ENCODE data around the gene RPL12.

The RPL12 gene

DNA sequence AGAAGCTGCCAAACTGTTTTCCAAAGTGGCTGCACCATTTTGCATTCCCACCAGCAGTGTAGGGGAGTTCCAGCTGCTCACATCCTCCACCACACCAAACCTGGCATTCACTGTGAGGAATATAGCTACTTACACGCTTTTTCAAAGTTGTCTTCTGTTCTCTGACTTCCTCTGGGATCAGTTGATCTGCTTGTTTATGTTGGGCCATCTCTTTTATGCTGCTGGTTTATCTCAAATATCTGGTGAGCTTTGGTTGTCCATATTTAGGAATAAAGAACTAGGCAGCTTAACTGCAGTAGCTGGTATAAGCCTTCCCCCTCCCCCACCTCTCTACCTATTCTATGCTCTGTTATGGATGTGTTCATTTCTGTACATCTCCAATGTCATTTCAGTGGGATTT lies 35.5 kb downstream of the RPL12 start:
- Histone ChIP-seq H3K9ac (ENCODE audit: low read length) (no peak overlapping the region), H3K4me3 (ENCODE audit: low read length) (no peak overlapping the region), H3K36me3 (ENCODE audit: control insufficient read depth, insufficient read depth, low read length, severe bottlenecking) (no peaks in the 10 kb centered on the region), H3K4me1 (ENCODE audit: control insufficient read depth, insufficient read depth, low read length) (no peaks in the 10 kb centered on the region), H3K27me3 (replicated peaks; ENCODE audit: control insufficient read depth, insufficient read depth, low read length) (peaks cover 37% of the 10 kb centered on the region), H3K9me3 (ENCODE audit: control insufficient read depth, low read length) (no peaks in the 10 kb centered on the region)
- no peak for DNase-seq (ENCODE audit: low read depth)

DNA sequence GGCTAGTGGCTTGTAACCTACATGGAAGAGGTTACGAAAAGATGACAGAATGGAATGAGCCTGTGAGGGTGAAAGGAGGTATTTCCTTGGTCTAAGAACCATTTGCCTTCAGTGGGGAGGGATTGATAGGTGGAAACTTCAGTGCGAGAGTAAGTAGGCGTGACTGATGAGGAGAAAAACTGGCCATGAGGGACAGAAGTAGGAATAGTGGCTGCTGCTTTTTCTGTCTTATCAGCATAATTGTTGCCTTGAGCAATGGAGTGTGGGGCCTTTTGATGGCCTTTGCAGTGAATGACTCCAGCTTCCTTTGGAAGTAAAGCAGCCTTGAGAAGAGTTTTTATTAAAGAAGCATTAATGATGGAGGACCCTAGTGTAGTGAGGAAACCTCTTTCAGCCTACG lies 36.1 kb downstream of the RPL12 start:
- no peaks in the 10 kb centered on the region for H3K36me3 ChIP-seq (ENCODE audit: control insufficient read depth, insufficient read depth, low read length, severe bottlenecking)
- DNase-seq (ENCODE audit: low read depth): no peak
- no peaks in the 10 kb centered on the region for H3K4me1 ChIP-seq (ENCODE audit: control insufficient read depth, insufficient read depth, low read length)
- H3K9me3 ChIP-seq (ENCODE audit: control insufficient read depth, low read length): no peaks in the 10 kb centered on the region
- H3K9ac ChIP-seq (ENCODE audit: low read length): no peak overlapping the region
- H3K4me3 ChIP-seq (ENCODE audit: low read length): no peak overlapping the region
- H3K27me3 ChIP-seq (replicated peaks; ENCODE audit: control insufficient read depth, insufficient read depth, low read length): peaks cover 40% of the 10 kb centered on the region

DNA sequence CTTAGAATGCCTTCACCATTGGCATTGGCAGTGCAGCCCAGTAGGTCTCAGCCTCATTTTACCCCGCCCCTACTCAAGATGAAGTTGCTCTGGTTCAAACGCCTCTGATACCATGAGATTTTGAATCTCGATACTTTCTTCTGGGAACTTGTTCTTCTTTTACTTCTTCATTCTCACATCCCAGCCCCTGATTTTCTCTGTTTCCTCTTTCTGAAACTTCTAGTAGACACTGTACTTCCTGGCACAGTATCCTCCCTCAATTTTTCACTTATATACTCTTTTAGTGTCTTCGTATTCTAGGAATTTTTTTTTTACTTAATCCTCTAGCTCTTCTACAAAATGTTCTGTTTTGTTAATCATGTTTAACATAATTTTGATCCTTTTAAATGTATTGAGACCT lies 40.1 kb downstream of the RPL12 start:
- Histone ChIP-seq H3K9ac (ENCODE audit: low read length) (no peak overlapping the region), H3K36me3 (ENCODE audit: control insufficient read depth, insufficient read depth, low read length, severe bottlenecking) (no peaks in the 10 kb centered on the region), H3K9me3 (ENCODE audit: control insufficient read depth, low read length) (no peaks in the 10 kb centered on the region), H3K4me1 (ENCODE audit: control insufficient read depth, insufficient read depth, low read length) (no peaks in the 10 kb centered on the region), H3K4me3 (ENCODE audit: low read length) (no peak overlapping the region), H3K27me3 (replicated peaks; ENCODE audit: control insufficient read depth, insufficient read depth, low read length) (peaks cover 30% of the 10 kb centered on the region)
- no peak for DNase-seq (ENCODE audit: low read depth)

DNA sequence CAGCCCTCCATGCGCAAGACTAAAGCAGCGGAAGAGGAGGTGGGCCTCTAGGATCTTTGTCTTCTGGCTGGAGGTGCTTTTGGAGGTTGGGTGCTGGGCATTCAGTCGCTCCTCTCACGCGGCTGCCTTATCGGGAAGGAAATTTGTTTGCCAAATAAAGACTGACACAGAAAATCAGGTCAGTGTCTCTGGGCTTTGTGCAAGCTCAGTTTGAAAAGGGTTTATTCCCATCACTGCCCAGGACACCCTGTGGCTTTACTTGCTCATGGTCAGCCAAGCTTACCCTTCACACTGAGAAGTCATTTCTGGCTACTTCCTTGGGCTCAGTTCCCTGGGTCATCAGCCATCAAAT lies 43.7 kb downstream of the RPL12 start:
- H3K27me3 ChIP-seq (replicated peaks; ENCODE audit: control insufficient read depth, insufficient read depth, low read length): peaks cover 51% of the 10 kb centered on the region
- no peaks in the 10 kb centered on the region for H3K4me1 ChIP-seq (ENCODE audit: control insufficient read depth, insufficient read depth, low read length)
- no peaks in the 10 kb centered on the region for H3K36me3 ChIP-seq (ENCODE audit: control insufficient read depth, insufficient read depth, low read length, severe bottlenecking)
- H3K9me3 ChIP-seq (ENCODE audit: control insufficient read depth, low read length): no peaks in the 10 kb centered on the region
- no peak overlapping the region for H3K9ac ChIP-seq (ENCODE audit: low read length)
- H3K4me3 ChIP-seq (ENCODE audit: low read length): no peak overlapping the region
- DNase-seq (ENCODE audit: low read depth): no peak

DNA sequence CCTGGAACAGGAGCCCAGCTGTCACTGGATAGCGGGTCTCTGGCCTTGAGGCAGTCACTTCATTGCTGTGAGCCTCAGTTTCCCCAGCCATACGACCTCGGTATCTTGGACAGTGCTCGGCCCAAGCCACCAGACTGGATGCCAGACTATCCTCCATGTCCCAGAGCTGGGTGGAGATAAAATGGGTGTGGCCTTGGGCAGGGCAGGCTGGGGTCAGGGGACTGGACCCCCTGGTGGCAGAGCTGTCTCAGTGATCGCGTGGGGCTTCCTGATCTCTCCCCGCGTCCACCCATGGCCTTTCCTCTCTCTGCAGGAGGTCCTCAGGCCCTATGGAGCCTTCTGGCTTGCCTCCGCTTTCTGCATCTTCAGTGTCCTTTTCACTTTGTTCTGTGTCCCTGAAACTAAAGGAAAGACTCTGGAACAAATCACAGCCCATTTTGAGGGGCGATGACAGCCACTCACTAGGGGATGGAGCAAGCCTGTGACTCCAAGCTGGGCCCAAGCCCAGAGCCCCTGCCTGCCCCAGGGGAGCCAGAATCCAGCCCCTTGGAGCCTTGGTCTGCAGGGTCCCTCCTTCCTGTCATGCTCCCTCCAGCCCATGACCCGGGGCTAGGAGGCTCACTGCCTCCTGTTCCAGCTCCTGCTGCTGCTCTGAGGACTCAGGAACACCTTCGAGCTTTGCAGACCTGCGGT lies 44.3 kb downstream of the RPL12 start:
- peaks cover 56% of the 10 kb centered on the region for H3K27me3 ChIP-seq (replicated peaks; ENCODE audit: control insufficient read depth, insufficient read depth, low read length)
- no peaks in the 10 kb centered on the region for H3K9me3 ChIP-seq (ENCODE audit: control insufficient read depth, low read length)
- no peaks in the 10 kb centered on the region for H3K4me1 ChIP-seq (ENCODE audit: control insufficient read depth, insufficient read depth, low read length)
- no peak for DNase-seq (ENCODE audit: low read depth)
- H3K4me3 ChIP-seq (ENCODE audit: low read length): no peak overlapping the region
- no peaks in the 10 kb centered on the region for H3K36me3 ChIP-seq (ENCODE audit: control insufficient read depth, insufficient read depth, low read length, severe bottlenecking)
- H3K9ac ChIP-seq (ENCODE audit: low read length): no peak overlapping the region

DNA sequence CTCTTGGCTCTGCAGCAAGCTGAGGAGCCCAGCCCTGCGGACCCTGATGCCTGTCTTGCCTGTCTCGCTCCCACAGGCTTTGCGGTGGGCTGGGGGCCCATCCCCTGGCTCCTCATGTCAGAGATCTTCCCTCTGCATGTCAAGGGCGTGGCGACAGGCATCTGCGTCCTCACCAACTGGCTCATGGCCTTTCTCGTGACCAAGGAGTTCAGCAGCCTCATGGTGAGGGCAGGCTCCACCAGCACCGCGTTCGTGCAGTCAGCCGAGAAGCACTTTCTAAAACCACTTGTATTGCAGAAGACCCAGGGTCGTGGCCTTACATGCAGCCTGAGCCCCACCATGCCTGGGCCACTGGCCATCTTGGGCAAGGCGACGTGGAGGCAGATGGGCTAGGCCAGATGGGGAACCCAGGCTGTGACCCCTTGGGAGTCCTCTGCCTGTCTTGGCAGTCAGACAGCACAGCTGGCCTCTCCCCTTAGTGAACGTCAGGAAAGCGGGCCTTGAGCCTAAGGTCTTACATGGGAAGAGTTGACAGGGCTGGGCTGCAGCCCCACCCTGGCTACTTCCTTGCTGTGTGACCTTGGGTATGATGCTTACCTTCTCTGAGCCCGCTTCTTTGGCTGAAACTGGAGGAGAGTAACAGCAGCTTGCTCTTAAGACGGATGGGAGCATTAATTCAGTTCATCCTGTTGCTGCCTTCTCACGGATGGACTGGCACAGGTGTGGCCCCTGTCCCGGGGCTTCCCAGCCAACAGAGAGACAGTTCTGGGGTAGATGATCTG lies 45.7 kb downstream of the RPL12 start:
- H3K9me3 ChIP-seq (ENCODE audit: control insufficient read depth, low read length): no peaks in the 10 kb centered on the region

DNA sequence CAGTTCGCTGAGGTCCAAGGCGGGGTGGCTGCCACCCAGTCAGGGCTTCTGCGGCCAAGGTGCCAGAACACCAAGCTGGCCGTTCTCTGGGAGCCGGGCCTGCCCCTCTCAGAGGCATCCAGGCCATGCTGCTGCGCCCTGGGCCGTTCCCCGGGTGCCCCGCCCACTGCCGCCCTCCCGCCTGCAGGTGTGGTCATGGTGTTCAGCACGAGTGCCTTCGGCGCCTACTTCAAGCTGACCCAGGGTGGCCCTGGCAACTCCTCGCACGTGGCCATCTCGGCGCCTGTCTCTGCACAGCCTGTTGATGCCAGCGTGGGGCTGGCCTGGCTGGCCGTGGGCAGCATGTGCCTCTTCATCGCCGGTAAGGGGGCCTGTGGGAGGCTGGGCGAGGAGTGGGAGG lies 46.6 kb downstream of the RPL12 start:
- Histone ChIP-seq H3K27me3 (replicated peaks; ENCODE audit: control insufficient read depth, insufficient read depth, low read length) (peaks cover 64% of the 10 kb centered on the region), H3K9ac (ENCODE audit: low read length) (no peak overlapping the region), H3K36me3 (ENCODE audit: control insufficient read depth, insufficient read depth, low read length, severe bottlenecking) (no peaks in the 10 kb centered on the region), H3K4me3 (ENCODE audit: low read length) (no peak overlapping the region), H3K9me3 (ENCODE audit: control insufficient read depth, low read length) (no peaks in the 10 kb centered on the region), H3K4me1 (ENCODE audit: control insufficient read depth, insufficient read depth, low read length) (no peaks in the 10 kb centered on the region)
- DNase-seq (ENCODE audit: low read depth): no peak

More for the DNA sequence above, 45.7 kb downstream of the RPL12 start:
- Histone ChIP-seq H3K4me3 (ENCODE audit: low read length) (no peak overlapping the region), H3K4me1 (ENCODE audit: control insufficient read depth, insufficient read depth, low read length) (no peaks in the 10 kb centered on the region), H3K9ac (ENCODE audit: low read length) (no peak overlapping the region), H3K27me3 (replicated peaks; ENCODE audit: control insufficient read depth, insufficient read depth, low read length) (peaks cover 58% of the 10 kb centered on the region), H3K36me3 (ENCODE audit: control insufficient read depth, insufficient read depth, low read length, severe bottlenecking) (no peaks in the 10 kb centered on the region)
- no peak for DNase-seq (ENCODE audit: low read depth)

DNA sequence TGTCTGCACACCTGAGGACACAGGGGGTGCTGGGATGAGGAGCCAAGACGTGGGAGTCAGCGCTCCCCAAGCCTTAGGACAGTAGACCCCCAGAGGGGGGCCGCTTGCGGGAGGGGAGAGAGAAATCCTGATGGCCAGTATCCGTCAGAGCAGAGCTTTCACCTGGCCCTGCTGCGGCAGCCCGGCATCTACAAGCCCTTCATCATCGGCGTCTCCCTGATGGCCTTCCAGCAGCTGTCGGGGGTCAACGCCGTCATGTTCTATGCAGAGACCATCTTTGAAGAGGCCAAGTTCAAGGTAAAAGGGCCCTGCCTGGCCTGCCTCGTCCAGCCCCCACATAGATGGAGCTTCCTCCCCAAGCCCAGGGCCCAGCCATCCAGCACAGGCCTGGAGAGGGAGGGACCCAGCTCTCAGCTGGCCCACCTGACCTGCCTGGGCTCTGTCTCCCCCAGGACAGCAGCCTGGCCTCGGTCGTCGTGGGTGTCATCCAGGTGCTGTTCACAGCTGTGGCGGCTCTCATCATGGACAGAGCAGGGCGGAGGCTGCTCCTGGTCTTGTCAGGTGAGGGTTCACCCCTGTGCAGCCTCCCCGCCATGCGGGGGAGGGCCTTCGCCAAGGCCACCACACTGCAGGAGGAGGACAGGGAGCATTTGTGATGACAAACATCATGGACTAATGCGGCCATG lies 47.6 kb downstream of the RPL12 start:
- Histone ChIP-seq H3K4me3 (ENCODE audit: low read length) (no peak overlapping the region), H3K9me3 (ENCODE audit: control insufficient read depth, low read length) (no peaks in the 10 kb centered on the region), H3K9ac (ENCODE audit: low read length) (no peak overlapping the region), H3K4me1 (ENCODE audit: control insufficient read depth, insufficient read depth, low read length) (no peaks in the 10 kb centered on the region), H3K36me3 (ENCODE audit: control insufficient read depth, insufficient read depth, low read length, severe bottlenecking) (no peaks in the 10 kb centered on the region), H3K27me3 (replicated peaks; ENCODE audit: control insufficient read depth, insufficient read depth, low read length) (peaks cover 71% of the 10 kb centered on the region)
- DNase-seq (ENCODE audit: low read depth): no peak

DNA sequence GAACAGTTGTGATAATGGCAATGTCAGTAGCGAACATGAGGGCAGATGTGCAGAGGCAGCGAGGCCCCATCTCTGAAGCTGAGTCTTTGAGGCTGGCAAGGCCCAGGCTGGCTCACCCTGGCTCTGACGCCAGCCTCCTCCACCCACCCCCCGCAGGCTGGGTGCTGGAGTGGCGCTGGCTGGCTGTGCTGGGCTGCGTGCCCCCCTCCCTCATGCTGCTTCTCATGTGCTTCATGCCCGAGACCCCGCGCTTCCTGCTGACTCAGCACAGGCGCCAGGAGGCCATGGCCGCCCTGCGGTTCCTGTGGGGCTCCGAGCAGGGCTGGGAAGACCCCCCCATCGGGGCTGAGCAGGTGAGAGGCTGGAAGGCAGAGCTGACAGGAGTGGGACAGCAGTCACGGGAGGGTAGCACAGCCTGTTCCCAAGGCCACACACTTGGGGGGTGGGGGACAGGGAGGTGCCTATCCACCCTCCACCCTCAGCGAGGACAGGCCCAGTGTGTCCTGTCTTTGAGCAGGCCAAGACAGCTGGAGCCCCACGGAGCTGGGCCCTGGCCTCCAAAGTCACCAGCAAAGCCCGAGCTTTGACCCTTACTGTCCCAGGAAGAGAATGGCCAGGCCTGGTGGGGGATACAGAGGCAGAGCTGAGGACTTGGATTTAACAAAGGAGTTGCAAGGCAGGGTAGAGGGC lies 48.7 kb downstream of the RPL12 start:
- no peak for DNase-seq (ENCODE audit: low read depth)
- no peaks in the 10 kb centered on the region for H3K4me1 ChIP-seq (ENCODE audit: control insufficient read depth, insufficient read depth, low read length)
- H3K36me3 ChIP-seq (ENCODE audit: control insufficient read depth, insufficient read depth, low read length, severe bottlenecking): no peaks in the 10 kb centered on the region
- H3K9ac ChIP-seq (ENCODE audit: low read length): no peak overlapping the region
- peaks cover 80% of the 10 kb centered on the region for H3K27me3 ChIP-seq (replicated peaks; ENCODE audit: control insufficient read depth, insufficient read depth, low read length)
- no peaks in the 10 kb centered on the region for H3K9me3 ChIP-seq (ENCODE audit: control insufficient read depth, low read length)
- no peak overlapping the region for H3K4me3 ChIP-seq (ENCODE audit: low read length)

DNA sequence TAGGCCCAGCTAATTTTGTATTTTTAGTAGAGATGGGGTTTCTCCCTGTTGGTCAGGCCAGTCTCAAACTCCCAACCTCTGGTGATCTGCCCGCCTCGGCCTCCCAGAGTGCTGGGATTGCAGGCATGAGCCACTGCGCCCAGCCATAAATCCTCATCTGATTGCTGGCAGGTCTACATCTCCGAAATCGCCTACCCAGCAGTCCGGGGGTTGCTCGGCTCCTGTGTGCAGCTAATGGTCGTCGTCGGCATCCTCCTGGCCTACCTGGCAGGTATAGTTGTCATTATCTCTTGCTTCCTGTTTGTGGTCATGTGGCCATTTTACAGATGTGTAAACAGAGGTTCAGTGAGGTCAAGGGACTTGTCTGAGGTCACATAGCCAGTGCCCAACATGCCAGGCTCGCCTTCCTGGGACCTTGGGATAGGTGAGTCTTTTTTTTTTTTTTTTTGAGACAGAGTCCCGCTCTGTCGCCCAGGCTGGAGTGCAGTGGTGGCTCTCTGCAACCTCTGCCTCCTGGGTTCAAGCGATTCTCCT lies 51.4 kb downstream of the RPL12 start:
- no peaks in the 10 kb centered on the region for H3K36me3 ChIP-seq (ENCODE audit: control insufficient read depth, insufficient read depth, low read length, severe bottlenecking)
- no peak for DNase-seq (ENCODE audit: low read depth)
- peaks cover 77% of the 10 kb centered on the region for H3K27me3 ChIP-seq (replicated peaks; ENCODE audit: control insufficient read depth, insufficient read depth, low read length)
- H3K9me3 ChIP-seq (ENCODE audit: control insufficient read depth, low read length): no peaks in the 10 kb centered on the region
- H3K4me1 ChIP-seq (ENCODE audit: control insufficient read depth, insufficient read depth, low read length): no peaks in the 10 kb centered on the region
- H3K4me3 ChIP-seq (ENCODE audit: low read length): no peak overlapping the region
- H3K9ac ChIP-seq (ENCODE audit: low read length): no peak overlapping the region

Measured in adipocyte (in vitro differentiated cells).